Stimulated activated CD4-positive, alpha-beta T cell treated with anti-CD3 and anti-CD28 coated beads, Interleukin-15, amount 100 ng/mL, for 1 hour (primary cell): ENCODE results near the gene USP3.

Source experiments
- DNase-seq, 2 donors: peaks; one replicate each; pipeline ENCODE4 v3.0.0-alpha.2; 2020; ENCODE audit warnings: low read depth in 1 of 2, low spot score in 1 of 2

The USP3 gene

DNA sequence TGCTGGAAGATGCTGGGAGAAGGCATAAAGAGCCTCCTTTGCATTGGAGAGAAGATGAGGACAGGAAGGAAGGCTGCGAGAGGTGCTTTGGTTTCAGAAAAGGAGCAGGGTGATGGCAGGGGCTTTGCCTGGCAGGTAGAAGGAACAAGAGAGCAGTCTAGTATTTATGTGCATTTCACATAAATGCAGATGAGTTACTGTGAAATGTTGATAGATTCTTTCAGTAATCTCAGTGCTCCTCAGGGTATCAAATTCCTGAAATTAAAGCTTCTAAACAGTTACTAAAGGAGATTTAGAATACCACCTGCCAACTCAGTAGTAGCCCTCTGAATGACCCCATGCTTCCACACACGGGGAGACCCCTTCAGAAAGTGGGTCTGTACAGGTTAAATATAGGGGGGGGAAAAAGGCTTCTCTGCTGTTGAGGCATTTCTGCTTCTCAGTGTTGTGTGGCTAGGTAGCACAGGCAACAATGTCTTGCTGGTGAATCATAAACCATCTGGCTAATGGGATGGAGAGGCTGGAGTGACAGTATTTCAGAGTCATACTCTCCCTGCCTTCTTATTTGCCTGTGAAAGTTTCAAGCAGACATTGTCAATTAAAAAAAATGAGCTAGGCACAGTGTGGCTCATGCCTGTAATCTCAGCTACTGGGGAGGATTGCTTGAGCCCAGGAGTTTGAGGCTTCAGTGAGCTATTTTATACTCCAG is 78.5 kb downstream of the USP3 start:
- no peak for DNase-seq

DNA sequence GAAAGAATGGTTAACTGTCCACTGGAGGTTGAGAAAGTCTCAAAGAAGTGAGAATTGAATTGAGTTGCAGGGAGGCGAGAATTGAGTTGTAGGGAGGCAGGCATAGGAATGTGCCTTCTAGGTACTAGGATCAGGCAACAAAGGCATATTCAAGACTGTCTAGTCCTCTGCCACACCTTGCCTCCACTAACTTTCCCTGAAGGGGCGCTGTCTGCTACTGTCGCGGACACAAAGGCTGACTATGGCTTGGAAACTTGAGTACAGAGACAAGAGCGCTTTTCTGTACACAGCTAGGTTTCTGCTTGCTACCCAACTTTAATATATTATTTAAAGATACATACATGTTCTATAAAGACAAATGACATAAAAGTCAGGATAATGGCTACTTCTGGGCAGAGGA is 82.4 kb downstream of the USP3 start:
- DNase-seq = no peak

DNA sequence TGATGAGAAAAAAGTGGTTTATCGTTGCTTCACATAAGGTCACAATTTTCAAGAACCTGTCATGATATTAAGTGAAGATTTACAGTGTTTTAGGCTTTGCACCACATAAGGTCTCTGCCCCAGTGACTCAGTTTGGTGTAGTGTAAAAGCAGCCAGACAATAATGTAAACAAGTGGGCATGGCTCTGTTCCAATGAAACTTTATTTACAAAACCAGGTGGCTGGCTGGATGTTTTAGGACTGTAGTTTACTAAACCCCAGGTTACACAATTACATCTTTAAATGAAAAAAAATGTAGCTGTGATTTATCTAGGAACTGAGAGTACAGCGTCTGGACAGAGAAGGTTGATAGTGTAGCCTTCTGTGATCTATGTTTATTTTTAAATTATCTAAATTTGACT is 83.1 kb downstream of the USP3 start:
- DNase-seq = no peak

DNA sequence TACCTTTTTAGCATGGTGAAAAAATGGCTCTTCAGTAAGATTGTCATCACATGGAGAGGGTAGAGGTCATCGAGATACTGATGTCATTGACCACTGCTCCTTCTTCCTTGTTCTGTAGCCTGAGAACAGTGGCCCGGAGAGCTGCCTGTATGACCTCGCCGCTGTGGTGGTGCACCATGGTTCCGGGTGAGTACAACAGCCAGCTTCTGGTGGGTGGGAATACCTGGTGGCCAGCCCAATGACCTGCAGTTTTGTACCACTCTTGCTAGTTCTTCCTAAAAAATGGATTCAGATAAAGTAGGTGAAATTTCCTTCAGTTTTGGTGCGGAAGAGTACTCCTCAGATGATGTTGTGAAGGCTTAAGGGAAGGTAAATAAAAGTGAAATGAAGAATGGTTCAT is 84.4 kb downstream of the USP3 start:
- no peak for DNase-seq

DNA sequence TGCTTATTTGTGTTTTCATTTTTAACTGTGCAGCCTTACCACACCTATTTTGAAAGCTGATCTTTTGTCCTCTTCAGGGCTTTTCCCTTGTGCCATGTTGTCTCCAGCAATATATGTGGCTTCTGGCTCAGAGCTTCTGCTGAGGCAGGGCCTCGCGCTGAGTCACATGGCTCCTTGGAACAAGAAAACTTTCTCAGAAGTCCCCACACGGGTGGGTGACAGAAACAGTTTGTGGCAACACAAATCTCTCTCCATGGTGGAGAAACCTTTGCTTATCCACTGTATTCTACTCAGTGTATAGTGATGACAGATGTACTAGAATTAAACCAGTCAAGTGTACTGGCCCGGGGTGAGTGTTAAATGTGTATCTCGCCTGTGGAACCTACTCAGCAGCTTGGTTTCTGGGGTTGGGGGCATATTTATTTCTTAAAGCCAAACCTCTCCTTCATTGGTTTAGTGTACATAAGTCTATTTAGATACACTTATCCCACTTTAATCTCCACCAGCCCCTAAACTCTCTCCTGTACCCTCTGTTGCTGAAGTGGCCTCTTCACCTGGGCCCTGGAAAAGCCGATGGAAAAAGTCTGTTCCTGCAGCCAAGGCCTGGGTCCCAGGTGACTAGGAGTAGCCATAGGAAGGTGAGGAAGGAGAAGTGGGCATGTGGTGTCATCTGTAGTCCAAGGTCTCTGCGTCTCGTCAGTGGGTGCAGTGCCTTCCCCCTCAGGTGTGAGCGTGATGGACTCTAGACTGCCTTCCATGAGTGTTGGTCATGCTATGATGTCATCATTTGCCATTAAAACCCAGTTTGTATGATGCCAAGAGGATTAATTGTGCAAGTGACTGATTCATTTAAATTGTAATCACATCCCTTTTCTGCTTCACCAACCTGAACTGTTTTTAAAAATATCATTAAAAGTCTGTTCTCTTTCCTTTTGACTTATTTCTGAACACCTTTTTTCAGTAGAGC is 89.6 kb downstream of the USP3 start:
- DNase-seq = no peak

DNA sequence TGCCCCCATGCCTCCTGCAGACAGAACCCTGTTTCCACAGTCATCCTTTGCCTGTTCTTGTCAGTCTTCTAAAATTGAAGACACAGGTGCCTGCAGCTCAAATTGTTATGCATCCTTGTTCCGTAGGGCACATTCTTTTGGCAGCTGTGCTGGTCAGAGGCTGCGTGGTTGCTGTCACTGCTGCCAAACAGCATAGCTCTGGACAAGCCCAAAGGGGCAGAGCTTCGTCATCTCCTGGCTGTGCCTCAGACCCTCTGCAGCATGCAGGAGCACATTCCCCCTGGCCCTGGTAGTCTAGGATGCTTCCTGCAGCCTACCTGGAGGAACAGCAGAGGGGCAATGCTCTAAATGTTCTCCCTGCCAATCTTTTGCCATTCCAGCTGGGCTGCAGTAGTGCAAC is 90.7 kb downstream of the USP3 start:
- no peak for DNase-seq

DNA sequence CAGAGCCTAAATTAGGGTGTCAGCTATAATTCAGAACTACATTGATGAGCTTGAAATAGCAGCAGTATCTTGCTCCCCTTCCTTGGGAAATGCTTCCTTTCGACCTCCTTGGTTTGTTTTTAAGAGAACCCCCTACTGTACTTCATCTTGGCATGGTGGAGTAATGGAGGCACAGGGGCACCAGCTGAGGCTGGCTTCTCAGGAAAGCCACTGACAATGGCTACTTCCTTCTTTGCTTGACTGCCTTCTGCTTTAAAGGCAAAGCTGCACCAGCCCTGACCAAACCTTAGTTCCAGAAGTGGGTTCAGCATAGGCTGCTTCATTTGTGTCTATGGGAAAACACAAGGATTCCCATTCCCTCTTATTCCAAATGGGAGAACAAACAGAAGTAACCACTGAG is 91.3 kb downstream of the USP3 start:
- DNase-seq = no peak

DNA sequence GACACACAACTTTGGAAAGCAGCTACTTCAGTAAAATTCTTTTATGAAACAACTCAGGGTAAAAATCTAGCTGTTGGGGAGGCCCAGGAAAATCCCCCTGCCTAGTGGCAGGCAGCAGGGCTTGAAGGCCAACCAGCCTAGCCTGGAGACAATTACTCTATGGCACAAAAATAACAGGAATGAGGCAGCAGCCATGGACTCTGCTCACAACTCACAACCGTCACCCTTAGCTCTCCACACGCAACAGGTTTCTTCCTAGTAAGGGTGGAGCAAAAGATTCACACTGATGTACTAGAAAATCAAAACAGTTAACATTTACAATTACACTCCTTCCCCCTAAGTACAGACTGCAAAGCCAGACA is 92.3 kb downstream of the USP3 start:
- no peak for DNase-seq

DNA sequence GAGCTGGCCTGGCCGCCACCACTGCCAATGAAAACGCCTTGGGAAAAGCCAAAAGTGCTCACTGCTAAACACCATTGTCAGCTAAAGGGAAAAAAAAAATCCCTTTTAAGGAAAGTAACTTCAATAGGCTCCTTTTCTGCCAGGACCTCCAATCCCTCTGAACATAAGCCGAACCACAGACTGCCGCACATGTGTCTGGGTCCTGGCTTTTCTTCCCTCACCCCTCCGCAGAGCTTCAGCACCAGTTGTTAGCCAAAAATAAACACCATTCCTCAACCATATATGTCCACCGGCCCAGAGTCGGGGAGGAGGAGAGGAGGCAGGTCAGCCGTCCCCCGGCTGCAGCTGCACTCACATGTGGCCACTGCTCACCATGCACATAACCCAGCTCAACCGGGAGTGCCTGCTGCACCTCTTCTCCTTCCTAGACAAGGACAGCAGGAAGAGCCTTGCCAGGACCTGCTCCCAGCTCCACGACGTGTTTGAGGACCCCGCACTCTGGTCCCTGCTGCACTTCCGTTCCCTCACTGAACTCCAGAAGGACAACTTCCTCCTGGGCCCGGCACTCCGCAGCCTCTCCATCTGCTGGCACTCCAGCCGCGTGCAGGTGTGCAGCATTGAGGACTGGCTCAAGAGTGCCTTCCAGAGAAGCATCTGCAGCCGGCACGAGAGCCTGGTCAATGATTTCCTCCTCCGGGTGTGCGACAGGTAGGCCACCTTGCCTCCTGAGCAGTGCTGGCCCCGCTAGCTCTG is 92.8 kb downstream of the USP3 start, which contains the start of gene FBXL22:
FBXL22 (plus strand) TSS at position 350 of the 753 bp plus-strand sequence; CDS start at position 356, 6 bp downstream.
- no peak for DNase-seq

DNA sequence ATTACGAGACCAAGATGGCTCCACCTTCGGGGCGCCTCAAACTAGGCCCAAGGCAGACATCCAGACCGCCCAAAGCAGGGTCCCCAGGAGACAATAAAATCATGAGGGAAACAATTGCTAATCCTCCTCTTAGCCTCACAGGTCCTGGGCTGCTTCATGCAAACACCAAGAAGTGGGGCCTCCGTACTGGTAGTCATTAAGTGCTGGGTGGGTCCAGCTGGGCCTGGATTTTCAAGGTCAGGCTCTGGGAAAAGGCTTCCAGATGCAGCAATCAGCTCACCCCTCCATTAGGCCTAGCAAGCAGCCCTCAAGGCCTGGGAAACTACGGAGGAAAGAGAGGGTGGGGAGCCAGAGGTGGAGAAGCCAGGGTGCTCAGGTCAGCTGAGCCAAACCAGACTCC is 93.4 kb downstream of the USP3 start:
- DNase-seq = no peak

DNA sequence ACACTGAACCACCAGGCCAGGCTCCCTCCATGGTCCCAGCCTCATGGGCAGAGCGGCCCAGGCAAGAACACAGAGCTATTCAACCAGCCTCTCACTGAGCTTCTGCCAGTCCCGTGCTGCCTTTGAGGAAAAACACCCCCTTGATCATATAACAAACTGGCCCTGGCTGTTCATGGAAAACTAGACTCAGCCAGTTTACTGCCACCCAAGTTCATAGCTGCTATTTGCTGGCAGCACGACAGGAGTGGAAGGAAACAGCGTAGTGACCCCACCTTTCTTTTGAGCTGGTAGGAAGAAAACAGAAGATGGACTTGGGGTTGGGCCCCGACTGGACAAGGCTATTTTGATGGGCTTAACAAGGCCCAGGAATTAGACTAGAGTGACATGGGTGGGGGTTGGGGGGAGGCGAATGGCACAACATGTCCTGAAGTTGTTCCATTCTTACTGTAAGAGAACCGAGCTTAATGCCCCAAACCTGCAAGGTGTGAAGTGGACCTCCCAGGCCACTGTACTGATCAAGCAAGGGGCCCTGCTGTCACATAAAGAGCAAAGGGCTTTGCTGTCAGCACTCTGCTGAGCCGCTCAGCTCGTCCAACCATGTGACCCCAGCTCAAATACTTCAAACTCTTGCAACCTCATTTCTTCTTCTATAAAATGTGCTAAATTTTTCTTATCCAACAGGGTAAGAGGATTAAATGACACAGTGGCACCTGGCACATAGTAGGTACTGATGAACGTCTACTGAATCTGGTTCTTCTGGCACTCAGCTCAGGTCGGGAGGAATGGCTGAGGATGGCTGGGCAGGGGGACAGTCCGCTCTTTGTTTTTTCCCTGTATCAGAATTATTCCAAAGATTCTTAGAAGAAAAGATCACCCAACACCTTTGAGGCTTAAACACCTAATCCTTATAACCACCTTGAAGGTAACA is 94.3 kb downstream of the USP3 start:
- no peak for DNase-seq

DNA sequence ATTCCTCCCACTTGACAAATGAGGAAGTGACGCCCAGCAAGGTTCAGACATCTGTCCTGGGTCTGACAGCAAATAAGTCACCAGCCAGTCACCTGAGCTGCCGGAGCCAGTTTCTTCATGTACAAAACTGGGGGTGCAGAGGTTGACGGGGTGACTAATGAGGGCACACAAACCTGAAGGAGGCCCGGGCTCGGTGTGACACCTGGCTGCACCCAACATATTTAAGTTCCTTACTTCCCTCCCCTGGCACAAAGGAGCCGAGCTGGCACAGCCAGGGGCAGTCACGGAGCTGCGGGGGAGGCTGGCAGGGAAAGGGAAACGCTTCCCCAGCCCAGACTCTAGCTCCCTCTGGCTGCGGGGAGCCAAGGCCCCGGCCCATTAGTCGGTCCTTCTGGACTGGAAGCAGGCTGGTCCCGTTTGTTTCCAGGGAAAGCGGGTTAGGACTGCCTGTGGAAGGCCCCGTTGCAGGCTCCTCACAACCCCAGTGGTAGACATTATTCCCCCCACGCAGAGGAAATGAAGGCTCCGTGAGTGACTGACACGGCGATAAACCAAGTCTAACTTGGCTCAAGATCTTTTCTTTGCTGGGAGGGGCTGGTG is 95.1 kb downstream of the USP3 start:
- DNase-seq = peak in 1 of 2 donors; percentile 24

DNA sequence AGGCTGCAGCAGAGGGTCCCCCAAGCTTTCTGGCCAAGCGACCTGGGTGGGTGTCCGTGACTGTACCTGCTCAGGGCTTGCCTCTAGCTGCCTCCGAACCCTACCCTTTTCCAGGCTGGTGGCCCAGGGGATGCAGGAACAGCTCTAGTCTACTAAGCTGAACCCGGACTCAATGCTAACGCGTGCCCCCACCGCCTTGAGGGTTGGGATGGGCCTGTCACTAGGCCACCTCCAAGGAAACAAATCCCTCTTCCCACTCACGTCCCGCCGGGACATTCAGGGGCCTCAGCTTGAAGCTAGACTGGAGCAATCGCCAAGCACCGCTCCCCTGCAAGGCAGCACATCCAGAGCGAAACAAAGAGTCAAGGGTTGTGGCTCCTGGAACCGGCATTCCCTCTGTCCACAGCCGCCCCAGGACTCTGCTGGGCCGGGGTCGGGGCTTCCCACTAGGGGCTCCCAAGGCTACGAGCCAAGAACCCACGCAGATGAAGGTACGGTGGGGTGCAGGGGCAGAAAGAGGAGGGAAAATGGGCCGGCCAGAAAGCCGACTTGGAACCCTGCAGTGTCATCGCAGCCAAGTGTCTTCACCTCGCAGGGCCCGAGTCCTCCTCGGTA is 95.7 kb downstream of the USP3 start:
- peak in 1 of 2 donors; percentile 18 for DNase-seq

DNA sequence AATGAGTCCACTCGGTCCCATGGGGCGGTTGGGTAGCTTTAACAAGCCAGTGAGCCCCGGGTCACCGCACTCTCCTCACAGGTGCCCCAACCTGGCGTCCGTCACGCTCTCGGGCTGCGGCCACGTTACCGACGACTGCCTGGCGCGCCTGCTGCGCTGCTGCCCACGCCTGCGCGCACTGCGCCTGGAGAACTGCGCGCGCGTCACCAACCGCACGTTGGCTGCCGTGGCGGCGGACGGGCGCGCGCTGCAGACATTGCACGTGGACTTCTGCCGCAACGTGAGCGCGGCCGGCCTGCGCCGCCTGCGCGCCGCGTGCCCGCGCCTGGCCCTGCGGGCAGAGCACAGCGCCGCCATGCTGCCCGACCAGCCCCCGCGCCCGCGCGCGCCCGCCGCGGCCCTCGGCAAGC is 96.2 kb downstream of the USP3 start:
- peak; percentile 79 to 86 for DNase-seq

DNA sequence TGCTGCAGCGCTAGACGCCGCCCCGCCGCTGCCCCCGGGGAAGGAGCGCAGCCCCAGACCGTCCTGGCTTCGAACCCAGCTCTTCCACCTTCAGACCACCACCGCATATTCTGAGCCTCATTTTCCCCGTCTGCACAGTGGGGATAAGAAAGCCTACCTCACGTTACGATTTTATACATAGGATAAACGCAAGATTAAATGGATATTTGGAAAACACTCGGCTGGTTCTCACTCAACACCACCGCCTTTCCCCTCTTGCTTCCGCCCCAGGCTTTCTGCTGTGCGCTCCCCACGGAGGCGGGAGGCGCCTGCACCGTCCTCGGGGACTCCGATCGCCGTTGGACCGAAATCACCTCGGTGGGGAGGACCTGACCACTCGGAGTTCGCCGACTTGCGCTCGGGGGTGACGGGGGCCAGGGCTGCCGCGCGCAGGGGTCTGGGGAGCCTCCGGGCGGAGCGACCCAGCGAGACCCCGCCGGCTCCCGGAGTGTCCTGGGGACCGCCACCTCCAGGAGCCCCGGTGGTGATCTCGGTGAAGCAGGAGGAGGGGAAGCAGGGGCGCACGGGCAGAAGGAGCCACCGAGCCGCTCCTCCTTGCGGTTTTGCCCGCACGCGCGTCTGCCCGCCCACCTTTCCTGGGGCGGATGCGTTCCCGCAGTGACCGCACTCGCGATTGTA is 96.8 kb downstream of the USP3 start:
- peak in 1 of 2 donors; percentile 35 for DNase-seq

DNA sequence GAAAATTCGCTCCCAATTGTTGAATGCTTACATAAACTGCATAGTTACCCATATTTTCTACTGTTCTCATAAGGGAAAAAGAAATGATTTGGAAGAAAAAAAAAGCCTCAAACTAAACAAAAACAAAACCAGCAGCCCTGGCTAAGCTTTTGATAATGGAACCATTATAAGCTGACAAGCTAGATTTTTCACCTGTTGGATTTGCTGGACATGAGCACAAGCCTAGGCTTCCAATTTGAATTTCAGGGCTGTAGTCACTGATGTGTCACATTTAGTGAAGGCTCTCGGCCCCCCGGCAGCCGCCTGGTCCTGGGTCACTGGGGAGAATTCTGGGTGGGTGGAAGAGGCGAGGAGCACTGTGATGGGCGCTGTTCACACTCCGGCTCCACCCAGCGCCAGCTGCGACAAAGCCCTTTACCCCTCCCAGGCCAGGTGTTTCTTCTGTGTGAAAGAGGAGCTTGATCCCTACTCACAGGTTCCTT is 97.4 kb downstream of the USP3 start:
- DNase-seq = no peak

DNA sequence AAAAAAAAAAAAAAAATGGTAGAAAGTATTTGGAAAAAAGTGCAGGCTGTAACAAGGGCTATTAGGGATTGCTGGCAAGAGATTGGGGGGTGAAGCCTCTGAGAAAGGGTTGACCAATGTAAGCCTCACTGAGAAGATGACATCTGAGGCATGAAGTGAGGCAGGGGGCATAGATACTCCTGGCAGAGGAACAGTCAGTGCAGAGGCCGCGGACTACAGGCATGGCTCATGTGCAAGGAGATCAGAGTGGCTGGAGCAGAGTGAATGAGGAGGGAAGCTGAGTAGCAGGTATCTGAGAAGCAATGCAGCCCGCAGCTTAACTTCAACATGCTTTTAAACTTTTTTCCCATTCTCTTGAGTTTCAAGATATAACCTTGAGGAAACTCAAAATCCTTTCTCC is 98.2 kb downstream of the USP3 start:
- no peak for DNase-seq

DNA sequence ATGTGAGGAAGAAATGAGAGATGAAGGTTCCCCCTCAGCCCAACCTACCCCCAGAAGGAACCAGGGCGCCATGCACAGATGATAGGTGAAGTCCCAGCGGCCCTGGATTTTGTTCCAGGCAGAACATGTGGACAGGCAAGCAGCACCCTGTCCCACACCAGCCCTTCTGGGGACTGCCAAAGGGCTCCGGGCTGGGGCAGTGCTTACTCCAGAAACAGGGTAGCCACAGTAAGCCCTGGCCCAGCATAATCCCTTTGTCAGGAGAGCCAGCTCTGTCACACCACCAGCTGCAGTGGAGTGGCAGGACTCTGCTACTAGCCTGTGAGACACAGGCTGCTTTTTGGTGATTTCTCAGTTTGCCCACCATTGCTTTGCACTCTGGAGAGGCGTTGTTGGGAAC is 99.1 kb downstream of the USP3 start:
- DNase-seq = no peak

DNA sequence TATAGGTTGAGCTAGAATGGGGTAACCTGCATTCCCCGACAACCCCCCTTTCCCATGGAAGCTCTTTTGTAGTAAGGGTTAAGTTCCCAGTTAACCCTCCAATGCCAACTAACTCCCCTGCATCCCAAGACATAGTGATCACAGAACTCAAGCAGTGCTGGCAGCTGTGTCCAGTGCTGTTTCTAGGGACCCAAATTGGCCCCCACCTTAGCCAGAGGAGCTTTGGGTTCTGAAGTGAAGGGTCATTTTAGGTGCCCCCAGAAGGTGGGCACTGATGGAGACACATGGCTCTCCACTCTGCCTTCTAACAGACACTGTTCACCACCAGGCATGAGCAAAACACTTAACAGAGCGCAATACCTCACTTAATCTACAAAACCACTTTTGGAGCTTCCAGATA is 99.9 kb downstream of the USP3 start:
- no peak for DNase-seq
